NT2/D1 (cell line): ENCODE data around the gene PRRC2C.

ENCODE experiments used
- SUZ12 ChIP-seq: IDR thresholded peaks from 2 replicates; pipeline ENCODE4 v1.6.1; 2011; ENCODE audit not compliant: insufficient read length, insufficient read depth; ENCODE audit errors: extremely low read depth
- YY1 ChIP-seq: IDR thresholded peaks from 2 replicates; pipeline ENCODE4 v1.6.1; 2011; ENCODE audit not compliant: insufficient read length, insufficient read depth
- ZNF274 ChIP-seq: IDR thresholded peaks from 2 replicates; pipeline ENCODE4 v1.6.1; 2011; ENCODE audit warnings: mild to moderate bottlenecking, low read depth, low read length

DNA sequence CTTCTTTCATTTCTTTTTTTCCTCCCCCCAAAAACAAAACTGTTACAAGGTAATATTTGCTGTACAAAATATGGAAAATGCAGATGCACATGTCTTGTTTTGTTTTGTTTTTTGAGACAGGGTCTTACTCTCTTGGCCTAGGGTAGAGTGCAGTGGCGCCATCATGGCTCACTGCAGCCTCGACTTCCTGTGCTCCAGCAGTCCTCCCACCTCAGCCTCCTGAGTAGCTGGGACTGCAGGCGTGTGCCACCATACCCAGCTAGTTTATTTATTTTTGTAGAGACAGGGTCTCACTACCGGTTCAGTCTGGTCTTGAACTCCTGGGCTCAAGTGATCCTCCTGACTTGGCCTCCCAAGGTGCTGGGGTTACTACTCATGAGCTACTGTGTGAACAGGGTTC lies 15.5 kb downstream of the PRRC2C start:
- TF ChIP-seq ZNF274 (no peak), YY1 (no peak), SUZ12 (no peak)
